HG02973 (cell line): Measurements from ENCODE around the gene TENM3.

Experiments used
- ATAC-seq: cut with Tn5 transposase; IDR thresholded peaks from one replicate; pipeline ENCODE4 v1.9.1; 2021; ENCODE audit warnings: moderate library complexity; ENCODE audit not compliant: unreplicated experiment

TENM3 gene

GRCh38 chr4:182443070-182443469 lies 199.9 kb downstream of the TENM3 start:
- ATAC-seq, result no peak

- ATAC-seq, result no peak
These were observed 204.6 kb downstream of the TENM3 start for GRCh38 chr4:182447767-182448280.

DNA sequence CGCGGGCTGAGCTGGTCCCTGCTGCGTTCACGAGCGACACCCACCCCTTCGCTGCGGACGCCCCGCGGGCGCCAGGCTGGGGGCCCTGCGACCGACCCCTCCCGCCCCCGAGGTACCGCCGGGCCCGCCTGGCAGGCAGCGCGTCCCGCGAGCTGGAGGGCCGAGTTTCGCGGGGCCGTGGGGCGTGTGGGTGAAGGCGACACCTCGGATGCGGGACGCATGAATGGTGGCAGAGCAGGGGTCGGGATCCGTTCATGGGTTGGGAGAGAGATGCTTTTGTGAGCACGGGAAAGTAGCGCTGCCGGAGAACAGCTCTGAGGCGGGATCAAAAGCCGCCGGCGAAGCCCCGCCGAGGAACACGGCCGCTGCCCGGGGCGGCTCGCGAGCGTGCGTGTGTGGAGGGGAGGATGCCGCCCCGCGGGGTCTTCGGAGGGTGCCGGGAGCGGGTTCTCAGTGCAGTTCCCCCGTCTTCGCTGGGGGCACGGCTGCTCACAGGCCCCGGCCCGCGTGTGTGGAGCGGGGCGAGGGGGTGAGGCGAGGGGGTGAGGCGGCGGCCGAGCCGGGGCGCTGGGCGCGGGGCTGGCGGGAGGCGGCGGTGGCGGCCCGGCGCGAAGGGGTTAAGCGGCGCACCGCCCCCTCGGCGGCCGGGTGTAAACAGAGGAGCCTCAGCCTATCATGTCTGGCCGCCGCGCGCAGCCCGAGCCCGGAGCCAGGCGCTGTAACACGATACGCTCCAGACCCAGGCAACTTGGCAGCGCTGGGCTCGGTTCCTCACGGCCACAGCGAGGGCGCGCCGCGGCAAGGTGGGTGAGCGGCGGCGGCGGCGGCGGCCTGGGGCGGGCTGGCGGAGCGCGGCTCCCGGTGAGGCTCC lies 205.3 kb downstream of the TENM3 start:
- ATAC-seq, result peak; percentile 88

GRCh38 chr4:182449186-182449929 lies 206.2 kb downstream of the TENM3 start:
- no peak for ATAC-seq

GRCh38 chr4:182449930-182450439 lies 206.8 kb downstream of the TENM3 start:
- ATAC-seq, result no peak

DNA sequence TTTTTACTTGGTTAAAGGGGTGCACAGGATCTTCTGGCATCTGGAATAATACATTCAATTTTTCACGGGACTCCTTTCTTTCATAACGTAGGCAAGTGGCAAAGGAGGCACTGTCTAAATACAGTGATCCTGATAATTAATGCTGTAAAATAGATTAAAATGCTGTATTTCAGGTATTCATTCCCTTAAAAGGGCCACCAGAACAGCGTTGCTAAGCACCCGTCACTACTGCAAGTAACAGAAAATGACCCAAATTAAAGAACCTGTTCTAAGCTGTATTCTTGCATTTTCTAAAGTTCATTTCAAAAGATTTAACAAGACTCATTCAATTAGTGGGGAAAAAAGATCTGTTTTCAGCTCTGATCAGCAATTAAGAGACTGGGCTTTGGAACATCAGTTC lies 208.2 kb downstream of the TENM3 start:
- no peak for ATAC-seq

DNA sequence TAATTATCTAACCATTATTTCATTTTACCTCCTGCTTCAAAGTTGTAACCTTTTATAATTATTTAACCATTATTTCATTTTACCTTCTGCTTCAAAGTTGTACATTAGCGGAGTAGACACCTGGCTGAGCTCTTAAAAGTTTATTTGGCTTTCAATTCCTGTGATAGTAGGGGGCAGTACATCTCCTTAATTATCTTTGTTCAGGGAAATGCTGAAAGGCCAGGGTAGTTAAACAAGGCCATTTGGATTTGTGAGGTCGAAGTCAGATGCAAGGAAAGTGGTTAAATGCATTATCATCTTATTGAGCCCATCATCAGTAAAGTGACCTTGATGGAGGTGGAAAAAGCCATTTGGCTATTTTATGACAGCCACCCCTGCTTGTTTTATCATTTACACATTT lies 210.6 kb downstream of the TENM3 start:
- ATAC-seq, result no peak

DNA sequence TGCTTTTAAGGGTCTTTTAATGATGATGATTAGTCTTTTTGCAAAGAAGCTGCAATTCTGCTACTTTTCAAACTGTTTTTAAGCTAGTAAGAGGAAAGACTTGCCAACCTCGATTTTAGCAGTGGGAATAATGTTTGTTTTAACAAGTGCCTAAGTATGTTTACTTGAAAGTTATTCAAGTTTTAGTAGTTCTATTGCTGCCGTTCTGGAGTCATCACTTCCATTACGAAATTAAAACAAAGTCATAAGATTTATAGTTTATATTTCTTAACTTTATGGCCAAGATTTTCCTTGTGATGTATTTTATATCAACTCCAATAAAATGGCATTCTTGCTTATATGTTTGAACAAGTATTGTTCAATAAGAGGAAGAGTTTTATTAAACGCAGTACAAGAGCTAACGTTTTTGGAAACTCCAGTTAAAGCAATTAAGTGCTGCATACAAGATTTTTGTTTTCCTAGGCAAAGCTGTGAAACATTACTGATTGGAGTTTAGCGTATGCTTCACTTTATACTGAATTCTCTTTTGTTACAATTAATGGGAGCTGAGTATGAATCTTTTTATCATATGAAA lies 211.3 kb downstream of the TENM3 start:
- no peak for ATAC-seq

GRCh38 chr4:182465114-182465513 lies 221.9 kb downstream of the TENM3 start:
- ATAC-seq, result no peak

- no peak for ATAC-seq
These were observed 222.8 kb downstream of the TENM3 start for GRCh38 chr4:182465979-182466378.

DNA sequence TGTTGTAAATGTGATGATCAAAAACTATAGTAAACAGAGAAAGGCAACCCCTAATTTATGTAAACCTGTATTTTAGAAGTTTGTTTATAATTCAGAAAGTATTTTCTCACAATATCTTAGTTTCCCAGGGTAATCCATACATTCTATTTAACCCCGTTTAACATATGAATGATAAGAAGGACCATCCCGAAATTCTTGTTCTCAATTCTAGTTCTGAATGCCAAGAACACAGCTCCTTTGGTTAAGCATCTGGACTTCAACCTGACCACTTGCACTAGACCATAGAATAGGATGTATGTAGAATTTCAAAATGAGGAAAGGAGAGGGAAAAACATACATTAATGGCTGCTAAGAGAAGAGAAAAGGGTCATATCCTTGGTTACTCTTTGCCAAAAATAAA lies 227.0 kb downstream of the TENM3 start:
- no peak for ATAC-seq

- ATAC-seq, result no peak
These were observed 232.3 kb downstream of the TENM3 start for GRCh38 chr4:182475539-182475938.

GRCh38 chr4:182478475-182478874 lies 235.3 kb downstream of the TENM3 start:
- peak; percentile 84 for ATAC-seq

GRCh38 chr4:182483685-182484084 lies 240.5 kb downstream of the TENM3 start:
- no peak for ATAC-seq

GRCh38 chr4:182486881-182487280 lies 243.7 kb downstream of the TENM3 start:
- no peak for ATAC-seq

GRCh38 chr4:182488896-182489295 lies 245.7 kb downstream of the TENM3 start:
- no peak for ATAC-seq

GRCh38 chr4:182489607-182490006 lies 246.4 kb downstream of the TENM3 start:
- ATAC-seq, result no peak

- ATAC-seq, result peak; percentile 16
These were observed 248.5 kb downstream of the TENM3 start for GRCh38 chr4:182491719-182492118.

GRCh38 chr4:182492423-182492822 lies 249.2 kb downstream of the TENM3 start:
- peak; percentile 66 for ATAC-seq

- no peak for ATAC-seq
These were observed 250.2 kb downstream of the TENM3 start for GRCh38 chr4:182493377-182493776.

DNA sequence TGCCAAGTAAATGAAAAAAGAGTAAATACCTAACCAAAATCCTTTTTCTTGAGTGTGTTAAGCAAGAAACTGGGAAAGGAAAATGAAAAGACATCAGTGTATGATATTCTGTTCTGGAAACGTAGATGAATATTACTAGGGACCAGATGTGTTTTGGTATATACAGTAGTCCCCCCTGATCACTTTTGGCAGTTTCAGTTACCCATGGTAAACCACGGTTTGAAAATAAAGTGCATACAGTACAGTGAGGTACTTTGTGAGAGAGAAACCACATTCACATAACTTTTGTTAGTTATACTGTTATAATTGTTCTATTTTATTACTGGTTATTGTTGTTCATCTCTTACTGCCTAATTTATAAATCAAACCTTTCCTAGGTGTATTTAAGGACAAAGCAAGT lies 250.9 kb downstream of the TENM3 start:
- ATAC-seq, result peak; percentile 41
